ENCODE measurements around the gene ZNF608. TPM values are rescaled to one million over a fixed set of nuclear protein-coding genes. Genes with fewer than 3 reads are reported as not detected.

ZNF608 gene
- total RNA-seq, 1 donor from 2014 or later, result 50.2 TPM

GRCh38 chr5:124733329-124733650 is 13.1 kb downstream of the ZNF608 start:
- TF ChIP-seq CTCF (IDR thresholded peaks at IDR 0.05; ENCODE audit: insufficient read depth, low read length, poor library complexity, severe bottlenecking), result no peak
- Histone ChIP-seq H3K27me3 (ENCODE audit: control insufficient read depth, insufficient read depth, low read length) (no peaks in the 10 kb centered on the region), H3K36me3 (ENCODE audit: control insufficient read depth, insufficient read depth, low read length) (no peaks in the 10 kb centered on the region), H3K4me3 (ENCODE audit: low read depth, low read length) (no peak overlapping the region)
- DNase-seq (ENCODE audit: low read depth), result no peak

DNA sequence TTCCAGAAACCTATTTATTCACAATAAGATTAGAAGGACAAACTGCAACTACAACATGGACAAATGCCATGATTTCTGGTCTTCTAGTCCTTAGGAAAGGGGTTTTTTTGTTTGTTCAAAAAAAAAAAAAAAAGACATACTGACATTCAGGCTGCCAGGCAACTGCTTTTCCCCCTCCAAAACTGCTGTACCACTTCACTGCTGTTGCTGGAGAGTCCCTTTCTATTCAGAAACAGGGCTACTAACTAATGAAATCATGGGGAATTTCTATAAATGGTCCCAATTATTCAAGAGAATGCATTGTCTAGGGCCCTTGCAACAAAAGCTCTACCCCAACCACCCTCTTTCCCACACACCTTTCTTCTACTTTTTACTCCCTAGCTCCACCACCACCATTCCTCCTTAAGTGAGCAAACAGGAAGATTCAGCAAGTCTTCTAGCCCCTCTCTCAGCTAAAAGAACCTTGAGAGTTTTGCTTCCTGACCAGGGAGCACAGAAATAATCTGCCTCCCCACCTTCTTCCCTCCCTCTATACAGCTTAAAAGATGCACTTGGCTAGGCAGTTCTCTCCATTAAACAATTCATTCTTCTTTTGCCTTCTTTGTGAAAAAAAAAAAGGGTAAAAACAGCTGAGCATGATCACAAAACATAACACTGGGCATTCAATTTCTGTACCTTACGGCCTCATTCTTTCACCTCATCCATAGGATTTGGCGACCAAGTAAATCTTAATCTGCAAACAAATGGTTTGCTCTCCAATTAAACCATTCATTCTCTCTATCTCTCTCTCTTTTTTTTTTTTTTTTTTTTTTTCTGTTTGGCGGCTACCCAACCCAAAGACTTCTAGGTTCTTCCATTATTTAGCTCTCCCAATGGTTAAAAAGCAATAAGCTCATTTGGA is 13.8 kb downstream of the ZNF608 start:
- no peaks in the 10 kb centered on the region for H3K27me3 ChIP-seq (ENCODE audit: control insufficient read depth, insufficient read depth, low read length)
- no peaks in the 10 kb centered on the region for H3K36me3 ChIP-seq (ENCODE audit: control insufficient read depth, insufficient read depth, low read length)
- no peak overlapping the region for H3K4me3 ChIP-seq (ENCODE audit: low read depth, low read length)
- TF ChIP-seq CTCF (IDR thresholded peaks at IDR 0.05; ENCODE audit: insufficient read depth, low read length, poor library complexity, severe bottlenecking), result no peak
- DNase-seq (ENCODE audit: low read depth), result no peak

DNA sequence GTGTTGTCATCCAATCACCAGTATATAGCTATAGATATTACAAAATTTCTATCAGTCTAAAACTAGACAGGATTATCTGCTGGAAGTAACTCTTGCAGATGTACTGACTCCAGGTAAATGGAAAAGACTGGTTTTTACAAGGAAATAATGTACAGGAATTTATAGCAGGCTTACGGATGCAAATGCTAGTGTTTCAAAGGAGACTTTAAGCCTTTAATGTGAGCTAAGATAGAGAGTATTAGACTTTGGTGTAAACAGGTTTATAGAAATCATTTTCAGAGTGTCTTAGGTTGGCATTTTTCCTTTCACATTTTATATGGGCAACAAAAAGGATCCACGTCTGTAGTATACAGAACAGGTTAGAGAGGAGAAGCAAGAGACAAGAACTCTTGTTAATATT is 16.1 kb downstream of the ZNF608 start:
- no peak for DNase-seq (ENCODE audit: low read depth)
- H3K36me3 ChIP-seq (ENCODE audit: control insufficient read depth, insufficient read depth, low read length), result no peaks in the 10 kb centered on the region
- H3K27me3 ChIP-seq (ENCODE audit: control insufficient read depth, insufficient read depth, low read length), result no peaks in the 10 kb centered on the region
- TF ChIP-seq CTCF (IDR thresholded peaks at IDR 0.05; ENCODE audit: insufficient read depth, low read length, poor library complexity, severe bottlenecking), result no peak
- no peak overlapping the region for H3K4me3 ChIP-seq (ENCODE audit: low read depth, low read length)

GRCh38 chr5:124729720-124730359 is 16.6 kb downstream of the ZNF608 start:
- H3K27me3 ChIP-seq (ENCODE audit: control insufficient read depth, insufficient read depth, low read length), result no peaks in the 10 kb centered on the region

GRCh38 chr5:124728968-124729332 is 17.5 kb downstream of the ZNF608 start:
- no peak overlapping the region for H3K4me3 ChIP-seq (ENCODE audit: low read depth, low read length)
- TF ChIP-seq CTCF (IDR thresholded peaks at IDR 0.05; ENCODE audit: insufficient read depth, low read length, poor library complexity, severe bottlenecking), result no peak
- DNase-seq (ENCODE audit: low read depth), result no peak
- H3K27me3 ChIP-seq (ENCODE audit: control insufficient read depth, insufficient read depth, low read length), result no peaks in the 10 kb centered on the region
- no peaks in the 10 kb centered on the region for H3K36me3 ChIP-seq (ENCODE audit: control insufficient read depth, insufficient read depth, low read length)

More at GRCh38 chr5:124729720-124730359, 16.6 kb downstream of the ZNF608 start:
- H3K4me3 ChIP-seq (ENCODE audit: low read depth, low read length), result no peak overlapping the region
- DNase-seq (ENCODE audit: low read depth), result no peak
- no peaks in the 10 kb centered on the region for H3K36me3 ChIP-seq (ENCODE audit: control insufficient read depth, insufficient read depth, low read length)
- no peak for TF ChIP-seq CTCF (IDR thresholded peaks at IDR 0.05; ENCODE audit: insufficient read depth, low read length, poor library complexity, severe bottlenecking)
